Measurements from ENCODE around the gene CDK17.

The CDK17 gene

DNA sequence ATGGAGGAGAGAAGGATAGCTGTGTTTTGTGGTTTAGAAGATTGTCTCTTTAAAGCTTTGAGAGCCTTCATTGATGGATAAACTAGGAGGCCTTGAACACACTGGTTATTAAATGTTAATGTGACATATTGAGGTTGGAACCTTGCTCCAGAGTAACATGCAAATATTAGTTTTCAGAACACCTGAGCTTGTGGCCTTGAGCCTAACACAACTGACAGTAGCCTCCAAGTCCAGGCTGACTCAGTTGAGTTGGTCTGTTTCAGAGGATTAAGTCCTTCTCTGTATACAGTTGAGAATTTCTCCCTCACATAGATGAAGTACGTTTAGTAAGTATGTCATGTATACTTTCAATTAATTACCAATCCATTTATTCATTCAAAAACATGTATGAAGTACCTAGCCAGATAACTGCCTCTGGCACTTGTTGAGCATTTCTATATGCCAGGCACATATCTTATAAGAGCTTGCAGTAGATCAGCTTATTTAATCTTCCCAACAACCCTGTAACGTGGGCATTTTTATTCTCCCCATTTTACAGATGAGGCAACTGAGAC is 142.6 kb downstream of the CDK17 start:
- FAIRE-seq: no peak

DNA sequence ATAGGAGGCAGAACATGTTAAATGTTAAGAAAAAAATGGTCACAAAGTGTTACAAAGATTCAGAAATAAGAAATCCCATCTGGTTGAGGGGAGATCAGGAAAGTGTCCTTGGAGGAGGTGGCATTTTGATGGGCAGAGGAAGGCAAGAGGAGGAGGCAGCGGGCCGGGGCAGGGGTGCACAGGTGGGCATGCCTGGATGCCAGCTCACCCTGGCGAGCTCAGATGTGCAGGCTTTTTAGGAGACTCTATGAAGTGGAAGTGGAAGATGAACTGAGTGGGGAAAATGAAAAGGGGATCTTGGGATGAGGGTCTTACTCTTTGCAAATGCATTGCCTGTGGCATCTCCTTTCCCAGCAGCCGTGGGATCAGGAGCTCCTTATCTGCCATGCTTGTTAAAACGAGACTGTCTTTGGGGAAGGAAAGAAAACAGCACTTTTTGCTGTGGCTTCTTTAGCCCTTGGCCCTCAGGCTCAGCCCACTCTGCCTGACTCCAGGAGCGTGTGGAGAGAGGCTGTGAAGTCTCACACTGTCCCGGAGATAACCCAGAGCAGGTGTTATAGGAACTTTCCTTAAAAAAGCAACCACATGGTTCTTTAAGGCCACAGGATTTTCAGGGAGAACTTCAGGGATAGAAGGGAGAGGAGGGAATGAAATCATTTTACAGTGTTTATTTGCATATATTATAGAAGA is 143.4 kb downstream of the CDK17 start:
- no peak for FAIRE-seq

GRCh38 chr12:96255077-96255476 is 145.2 kb downstream of the CDK17 start:
- FAIRE-seq: no peak

DNA sequence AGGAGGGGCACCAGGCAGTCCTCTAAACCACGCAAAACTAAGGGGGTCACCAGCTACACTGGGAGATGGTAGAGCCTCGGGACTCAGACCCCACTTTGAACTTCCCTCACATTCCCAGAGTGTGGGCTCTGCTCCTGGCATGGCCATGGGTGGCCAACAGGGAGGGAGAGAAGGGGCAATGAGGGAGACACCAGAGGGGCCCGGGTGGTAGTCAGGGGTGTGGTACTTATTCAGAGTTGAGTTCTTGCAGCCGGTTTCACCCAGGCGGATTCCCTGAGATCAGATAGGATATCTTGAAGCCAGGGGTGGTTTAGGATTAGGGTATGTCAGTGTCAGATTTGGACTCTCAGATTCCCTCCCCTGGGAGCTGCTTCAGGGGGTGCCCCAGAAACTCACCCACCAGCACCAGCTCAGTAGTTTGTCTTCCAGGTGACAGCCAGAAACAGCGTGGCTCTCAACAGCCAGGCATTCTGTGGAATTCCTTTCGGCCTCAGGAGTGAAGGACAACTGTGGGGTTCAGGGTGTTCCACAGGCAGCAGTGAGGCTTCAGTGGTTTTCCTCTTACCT is 150.0 kb downstream of the CDK17 start:
- no peak for FAIRE-seq

GRCh38 chr12:96249196-96250118 is 150.8 kb downstream of the CDK17 start:
- no peak for FAIRE-seq

DNA sequence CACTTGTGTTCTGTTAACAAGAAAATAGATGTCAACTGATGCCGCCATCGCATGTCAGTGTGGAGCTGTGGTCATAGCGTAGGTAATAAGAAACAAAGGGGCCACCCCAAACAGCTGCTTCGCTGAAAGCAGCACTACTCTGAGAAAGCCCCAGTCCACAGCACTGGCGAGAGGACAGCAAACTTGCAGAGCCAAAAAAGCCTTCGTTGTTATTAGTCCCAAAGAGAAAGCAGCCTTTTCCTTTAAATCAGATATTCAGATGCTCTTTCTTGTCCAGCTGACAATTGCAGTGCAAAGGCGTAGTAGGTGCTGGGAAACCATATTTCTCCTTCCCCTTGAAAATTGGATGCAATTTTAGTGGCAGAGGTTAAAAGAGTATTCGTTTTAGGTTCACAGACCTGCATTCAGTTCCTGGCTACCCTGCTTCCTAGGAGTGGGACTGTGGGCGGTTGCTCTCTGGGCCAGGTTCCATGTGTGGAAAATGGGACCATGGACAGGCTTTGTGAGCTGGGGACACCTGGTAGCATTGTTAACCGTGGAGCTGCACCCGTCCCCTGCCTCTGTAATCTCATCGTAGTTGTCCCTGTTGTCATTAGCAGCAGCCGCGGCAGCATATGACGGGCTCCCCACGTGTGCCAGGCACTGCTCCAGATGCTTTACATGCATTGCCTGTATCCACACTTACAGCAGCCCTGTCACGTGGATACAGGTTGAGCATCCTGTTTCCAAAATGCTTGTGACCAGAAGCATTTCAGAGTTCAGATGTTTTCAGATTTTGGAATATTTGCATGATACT is 151.9 kb downstream of the CDK17 start:
- FAIRE-seq: no peak

- FAIRE-seq: no peak
Measured at GRCh38 chr12:96247563-96247962, 152.7 kb downstream of the CDK17 start.

DNA sequence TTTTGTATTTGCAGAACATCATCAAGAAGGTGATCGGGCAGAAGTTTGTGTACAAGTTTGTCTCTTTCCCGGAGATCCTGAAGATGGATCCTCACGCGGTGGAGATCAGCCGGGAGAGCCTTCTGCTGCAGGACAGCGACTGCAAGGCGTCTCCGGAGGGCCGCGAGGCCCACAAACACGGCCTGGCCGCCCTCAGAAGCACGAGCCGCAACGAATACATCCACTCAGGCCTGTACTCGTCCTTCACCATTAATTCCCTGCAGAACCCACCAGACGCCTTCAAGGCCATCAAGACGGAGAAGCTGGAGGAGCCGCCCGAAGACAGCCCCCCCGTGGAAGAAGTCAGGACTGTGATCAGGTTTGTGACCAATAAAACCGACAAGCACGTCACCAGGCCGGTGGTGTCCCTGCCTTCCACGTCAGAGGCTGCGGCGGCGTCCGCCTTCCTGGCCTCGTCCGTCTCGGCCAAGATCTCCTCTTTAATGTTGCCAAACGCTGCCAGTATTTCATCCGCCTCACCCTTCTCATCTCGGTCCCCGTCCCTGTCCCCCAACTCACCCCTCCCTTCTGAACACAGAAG is 153.2 kb downstream of the CDK17 start:
- FAIRE-seq: no peak

DNA sequence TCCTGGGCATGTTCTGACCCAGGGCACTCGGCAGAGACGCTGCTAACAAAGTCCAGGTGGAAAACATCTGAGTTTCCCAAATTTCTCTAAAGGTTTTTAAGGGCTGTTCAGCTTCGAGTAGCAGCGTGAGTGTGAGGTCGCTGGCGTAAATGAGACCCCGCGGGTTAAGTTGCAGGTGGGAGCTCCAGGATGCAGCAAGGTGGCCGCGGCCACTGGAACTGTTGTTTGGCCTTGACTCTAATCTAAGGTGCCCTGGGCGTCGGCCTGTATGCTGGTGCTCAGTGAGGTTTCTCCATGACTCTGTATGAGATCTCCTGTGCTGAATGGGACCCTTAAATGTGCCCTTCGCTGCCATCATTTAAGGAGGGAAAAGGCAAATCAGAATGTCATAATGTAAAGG is 155.4 kb downstream of the CDK17 start:
- no peak for FAIRE-seq

GRCh38 chr12:96242597-96242996 is 157.6 kb downstream of the CDK17 start:
- no peak for FAIRE-seq

GRCh38 chr12:96241846-96242256 is 158.4 kb downstream of the CDK17 start:
- FAIRE-seq: no peak

- no peak for FAIRE-seq
Measured at GRCh38 chr12:96241431-96241830, 158.8 kb downstream of the CDK17 start.

- FAIRE-seq: no peak
Measured at GRCh38 chr12:96240656-96241055, 159.6 kb downstream of the CDK17 start.

GRCh38 chr12:96239711-96240635 is 160.3 kb downstream of the CDK17 start:
- peak; percentile 66 for FAIRE-seq

DNA sequence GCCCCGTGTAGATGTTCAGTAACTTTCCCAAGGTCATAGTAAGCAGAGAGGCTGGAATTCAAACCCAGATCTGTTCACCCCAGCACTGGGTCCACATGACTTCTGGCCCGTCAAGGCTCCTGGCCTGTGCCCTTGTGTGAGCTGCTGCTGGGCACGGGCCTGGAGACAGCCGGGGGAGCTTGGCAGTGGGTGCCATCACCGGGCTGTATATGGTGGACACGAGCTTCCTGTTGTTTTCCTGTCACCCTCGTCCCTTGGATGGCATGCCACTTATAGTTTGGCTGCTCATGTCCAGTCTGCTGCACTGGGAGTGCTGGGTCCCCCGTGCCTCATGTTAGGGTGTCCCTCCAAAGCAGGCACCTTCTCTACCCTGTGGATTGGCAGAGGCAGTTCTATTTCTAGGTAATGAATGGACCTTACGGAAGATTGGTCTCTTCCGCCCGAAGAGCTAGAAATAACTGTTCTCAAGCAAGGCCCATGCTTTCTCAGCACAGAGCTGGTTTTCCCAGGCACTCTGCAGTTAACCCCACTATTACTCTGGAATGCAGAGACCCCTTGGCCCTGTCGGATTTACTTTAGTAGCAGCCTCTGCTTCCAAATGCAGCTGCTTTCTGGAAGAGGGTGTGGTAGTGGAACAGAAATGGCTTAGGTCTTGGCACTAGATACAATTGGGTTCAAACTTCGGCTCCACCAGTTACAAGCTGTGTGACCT is 161.7 kb downstream of the CDK17 start:
- FAIRE-seq: no peak

DNA sequence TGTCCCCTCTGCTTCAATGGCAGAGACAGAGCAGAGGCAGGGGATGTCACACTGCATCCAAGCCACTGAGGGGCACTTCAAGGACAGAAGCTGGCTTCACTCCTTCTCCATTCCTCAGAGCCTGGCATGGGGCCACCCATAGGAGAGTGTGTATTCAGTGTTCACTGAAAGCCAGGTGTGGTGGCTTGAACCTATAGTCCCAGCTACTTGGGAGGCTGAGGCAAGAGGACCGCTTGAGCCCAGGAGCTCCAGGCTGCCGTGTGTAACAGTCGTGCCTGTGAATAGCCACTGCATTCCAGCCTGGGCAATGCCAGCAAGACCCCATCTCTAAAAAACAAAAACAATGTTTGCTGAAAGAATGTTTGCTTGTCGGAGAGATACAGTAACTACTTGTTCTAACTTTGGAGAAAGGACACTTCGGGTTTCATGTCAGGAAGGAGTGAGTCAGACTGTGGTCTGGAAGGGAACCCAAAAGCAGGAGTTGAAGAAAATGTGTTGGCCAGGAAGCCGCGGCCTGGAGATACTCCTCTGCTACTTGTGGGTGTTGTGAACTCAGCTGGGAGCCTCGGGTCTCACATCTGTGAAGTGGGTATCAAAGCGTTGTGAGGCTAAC is 162.7 kb downstream of the CDK17 start:
- no peak for FAIRE-seq

- FAIRE-seq: no peak
Measured at GRCh38 chr12:96237035-96237434, 163.2 kb downstream of the CDK17 start.

GRCh38 chr12:96236221-96236822 is 163.9 kb downstream of the CDK17 start:
- no peak for FAIRE-seq

GRCh38 chr12:96235484-96235826 is 164.8 kb downstream of the CDK17 start:
- FAIRE-seq: no peak
